ENCODE results near the gene DOCK8. TPM values are rescaled to one million over a fixed set of nuclear protein-coding genes. Genes with fewer than 3 reads are reported as not detected.
"Not testable (repeated sequence)": the region's sequence is repeated elsewhere in the genome, so short reads cannot be mapped to it uniquely, and the experiment has no call there.

Gene DOCK8
- total RNA-seq, 1 experiment from 2014 or later = 39.1 TPM

GRCh38 chr9:211557-211956 lies 3.1 kb upstream of the DOCK8 start:
- H3K9me3 ChIP-seq (ENCODE audit: low read length) = no peaks in the 10 kb centered on the region
- H3K4me2 ChIP-seq (ENCODE audit: low read depth, low read length, poor library complexity, severe bottlenecking) = no peak overlapping the region
- no peak for DNase-seq
- H3K9ac ChIP-seq (ENCODE audit: low read length) = no peak overlapping the region
- H3K79me2 ChIP-seq (ENCODE audit: low read length) = no peaks in the 10 kb centered on the region
- H3K9me2 ChIP-seq (replicated peaks; ENCODE audit: insufficient read depth, low read length) = no peaks in the 10 kb centered on the region
- peaks cover 18% of the 10 kb centered on the region for H3K4me1 ChIP-seq (ENCODE audit: low read length)
- 0 out of 2 replicates have a peak, but pooled peaks cover 3% of the 10 kb centered on the region for H3K27me3 ChIP-seq (ENCODE audit: low read length)
- H3K4me3 ChIP-seq (ENCODE audit: low read length) = no peak overlapping the region
- H2AFZ ChIP-seq (ENCODE audit: low read length) = no peak overlapping the region
- no peaks in the 10 kb centered on the region for H4K20me1 ChIP-seq (ENCODE audit: insufficient read depth, low read depth, low read length)
- H3K36me3 ChIP-seq (ENCODE audit: insufficient read depth, low read length) = no peaks in the 10 kb centered on the region
- no peak overlapping the region for H3K27ac ChIP-seq (ENCODE audit: low read length)

GRCh38 chr9:212297-212696 lies 2.4 kb upstream of the DOCK8 start:
- Histone ChIP-seq H4K20me1 (ENCODE audit: insufficient read depth, low read depth, low read length) (no peaks in the 10 kb centered on the region), H2AFZ (ENCODE audit: low read length) (no peak overlapping the region), H3K9ac (ENCODE audit: low read length) (no peak overlapping the region), H3K4me1 (ENCODE audit: low read length) (peaks cover 18% of the 10 kb centered on the region), H3K27ac (ENCODE audit: low read length) (no peak overlapping the region), H3K79me2 (ENCODE audit: low read length) (no peaks in the 10 kb centered on the region), H3K9me3 (ENCODE audit: low read length) (no peaks in the 10 kb centered on the region), H3K4me2 (ENCODE audit: low read depth, low read length, poor library complexity, severe bottlenecking) (no peak overlapping the region), H3K36me3 (ENCODE audit: insufficient read depth, low read length) (no peaks in the 10 kb centered on the region), H3K9me2 (replicated peaks; ENCODE audit: insufficient read depth, low read length) (no peaks in the 10 kb centered on the region), H3K4me3 (ENCODE audit: low read length) (no peak overlapping the region), H3K27me3 (ENCODE audit: low read length) (0 out of 2 replicates have a peak, but pooled peaks cover 3% of the 10 kb centered on the region)
- DNase-seq = no peak

GRCh38 chr9:213901-214300 lies 764 bp upstream of the DOCK8 start:
- H3K9ac ChIP-seq (ENCODE audit: low read length); DNase-seq; H3K9me3 ChIP-seq (ENCODE audit: low read length); H3K27ac ChIP-seq (ENCODE audit: low read length); H3K9me2 ChIP-seq (replicated peaks; ENCODE audit: insufficient read depth, low read length); H3K79me2 ChIP-seq (ENCODE audit: low read length); H4K20me1 ChIP-seq (ENCODE audit: insufficient read depth, low read depth, low read length); H3K27me3 ChIP-seq (ENCODE audit: low read length); H3K36me3 ChIP-seq (ENCODE audit: insufficient read depth, low read length): not testable (repeated sequence)
- peak overlapping the region; percentile 74; the same call in 1 of the 2 replicates for H3K4me3 ChIP-seq (ENCODE audit: low read length)
- H2AFZ ChIP-seq (ENCODE audit: low read length) = peak overlapping the region; percentile 97; the same call in 1 of the 2 replicates
- peaks cover 18% of the 10 kb centered on the region for H3K4me1 ChIP-seq (ENCODE audit: low read length)
- peak overlapping the region; percentile 89 for H3K4me2 ChIP-seq (ENCODE audit: low read depth, low read length, poor library complexity, severe bottlenecking)

- Histone ChIP-seq H3K27ac (ENCODE audit: low read length) (no peak overlapping the region), H3K79me2 (ENCODE audit: low read length) (no peaks in the 10 kb centered on the region)
Measured at GRCh38 chr9:214351-214647, 366 bp upstream of the DOCK8 start.

GRCh38 chr9:215631-216155 lies 1.0 kb downstream of the DOCK8 start:
- Histone ChIP-seq H3K9me3 (ENCODE audit: low read length) (no peaks in the 10 kb centered on the region), H3K27ac (ENCODE audit: low read length) (no peak overlapping the region), H3K9ac (ENCODE audit: low read length) (peak overlapping the region; percentile 73), H3K27me3 (ENCODE audit: low read length) (0 out of 2 replicates have a peak, but pooled peaks cover 3% of the 10 kb centered on the region), H3K36me3 (ENCODE audit: insufficient read depth, low read length) (no peaks in the 10 kb centered on the region), H4K20me1 (ENCODE audit: insufficient read depth, low read depth, low read length) (no peaks in the 10 kb centered on the region), H2AFZ (ENCODE audit: low read length) (peak overlapping the region; percentile 97), H3K9me2 (replicated peaks; ENCODE audit: insufficient read depth, low read length) (no peaks in the 10 kb centered on the region), H3K79me2 (ENCODE audit: low read length) (no peaks in the 10 kb centered on the region), H3K4me3 (ENCODE audit: low read length) (peak overlapping the region; percentile 74), H3K4me2 (ENCODE audit: low read depth, low read length, poor library complexity, severe bottlenecking) (peak overlapping the region; percentile 89), H3K4me1 (ENCODE audit: low read length) (peaks cover 18% of the 10 kb centered on the region)
- no peak for DNase-seq

More at GRCh38 chr9:214351-214647, 366 bp upstream of the DOCK8 start:
- 0 out of 2 replicates have a peak, but pooled peaks cover 3% of the 10 kb centered on the region for H3K27me3 ChIP-seq (ENCODE audit: low read length)
- no peaks in the 10 kb centered on the region for H3K9me2 ChIP-seq (replicated peaks; ENCODE audit: insufficient read depth, low read length)
- peak overlapping the region; percentile 74 for H3K4me3 ChIP-seq (ENCODE audit: low read length)
- H3K4me1 ChIP-seq (ENCODE audit: low read length) = peaks cover 18% of the 10 kb centered on the region
- H3K36me3 ChIP-seq (ENCODE audit: insufficient read depth, low read length) = no peaks in the 10 kb centered on the region
- no peaks in the 10 kb centered on the region for H4K20me1 ChIP-seq (ENCODE audit: insufficient read depth, low read depth, low read length)
- peak overlapping the region; percentile 73 for H3K9ac ChIP-seq (ENCODE audit: low read length)
- no peaks in the 10 kb centered on the region for H3K9me3 ChIP-seq (ENCODE audit: low read length)
- H2AFZ ChIP-seq (ENCODE audit: low read length) = peak overlapping the region; percentile 97
- DNase-seq = no peak
- peak overlapping the region; percentile 89 for H3K4me2 ChIP-seq (ENCODE audit: low read depth, low read length, poor library complexity, severe bottlenecking)

GRCh38 chr9:216866-217265 lies 2.2 kb downstream of the DOCK8 start:
- Histone ChIP-seq H4K20me1 (ENCODE audit: insufficient read depth, low read depth, low read length) (no peaks in the 10 kb centered on the region), H3K27me3 (ENCODE audit: low read length) (0 out of 2 replicates have a peak, but pooled peaks cover 3% of the 10 kb centered on the region), H2AFZ (ENCODE audit: low read length) (no peak overlapping the region), H3K4me2 (ENCODE audit: low read depth, low read length, poor library complexity, severe bottlenecking) (no peak overlapping the region), H3K79me2 (ENCODE audit: low read length) (no peaks in the 10 kb centered on the region), H3K4me3 (ENCODE audit: low read length) (no peak overlapping the region), H3K27ac (ENCODE audit: low read length) (no peak overlapping the region), H3K9me3 (ENCODE audit: low read length) (no peaks in the 10 kb centered on the region), H3K9ac (ENCODE audit: low read length) (no peak overlapping the region), H3K36me3 (ENCODE audit: insufficient read depth, low read length) (no peaks in the 10 kb centered on the region), H3K9me2 (replicated peaks; ENCODE audit: insufficient read depth, low read length) (no peaks in the 10 kb centered on the region), H3K4me1 (ENCODE audit: low read length) (peaks cover 18% of the 10 kb centered on the region)
- DNase-seq = no peak

- H3K9me2 ChIP-seq (replicated peaks; ENCODE audit: insufficient read depth, low read length) = no peaks in the 10 kb centered on the region
- no peak overlapping the region for H2AFZ ChIP-seq (ENCODE audit: low read length)
- DNase-seq = no peak
- H3K36me3 ChIP-seq (ENCODE audit: insufficient read depth, low read length) = no peaks in the 10 kb centered on the region
- no peak overlapping the region for H3K27ac ChIP-seq (ENCODE audit: low read length)
- no peak overlapping the region for H3K4me2 ChIP-seq (ENCODE audit: low read depth, low read length, poor library complexity, severe bottlenecking)
- H3K79me2 ChIP-seq (ENCODE audit: low read length) = no peaks in the 10 kb centered on the region
- no peak overlapping the region for H3K4me3 ChIP-seq (ENCODE audit: low read length)
- 0 out of 2 replicates have a peak, but pooled peaks cover 3% of the 10 kb centered on the region for H3K27me3 ChIP-seq (ENCODE audit: low read length)
- H3K9me3 ChIP-seq (ENCODE audit: low read length) = no peaks in the 10 kb centered on the region
- no peak overlapping the region for H3K9ac ChIP-seq (ENCODE audit: low read length)
- H3K4me1 ChIP-seq (ENCODE audit: low read length) = peaks cover 18% of the 10 kb centered on the region
- no peaks in the 10 kb centered on the region for H4K20me1 ChIP-seq (ENCODE audit: insufficient read depth, low read depth, low read length)
Measured at GRCh38 chr9:217950-218349, 3.3 kb downstream of the DOCK8 start.

GRCh38 chr9:219036-219435 lies 4.4 kb downstream of the DOCK8 start:
- not testable (repeated sequence) for H3K79me2 ChIP-seq (ENCODE audit: low read length)

More at GRCh38 chr9:219036-219435, 4.4 kb downstream of the DOCK8 start:
- peaks cover 18% of the 10 kb centered on the region for H3K4me1 ChIP-seq (ENCODE audit: low read length)
- not testable (repeated sequence) for H3K27me3 ChIP-seq (ENCODE audit: low read length); H3K4me3 ChIP-seq (ENCODE audit: low read length); H3K9me2 ChIP-seq (replicated peaks; ENCODE audit: insufficient read depth, low read length); H3K9me3 ChIP-seq (ENCODE audit: low read length); H3K27ac ChIP-seq (ENCODE audit: low read length); H3K36me3 ChIP-seq (ENCODE audit: insufficient read depth, low read length); H4K20me1 ChIP-seq (ENCODE audit: insufficient read depth, low read depth, low read length); H3K4me2 ChIP-seq (ENCODE audit: low read depth, low read length, poor library complexity, severe bottlenecking); H3K9ac ChIP-seq (ENCODE audit: low read length); DNase-seq; H2AFZ ChIP-seq (ENCODE audit: low read length)

Data from Karpas-422 (cell line).